ENCODE measurements around the gene TYK2. TPM values are rescaled to one million over a fixed set of nuclear protein-coding genes. Genes with fewer than 3 reads are reported as not detected.
"Not testable (repeated sequence)": the region's sequence is repeated elsewhere in the genome, so short reads cannot be mapped to it uniquely, and the experiment has no call there.

Gene TYK2
- polyA plus RNA-seq, 1 donor (not counting 4 experiments of a cell fraction or from before 2014, with no cell fraction given), result 32.6 TPM

- Histone ChIP-seq H3K4me3 (ENCODE audit: control insufficient read depth in 2 of 3, extremely low read depth in 1 of 3, insufficient read depth in 2 of 3, low read depth in 1 of 3, low read length in 3 of 3) (no peak overlapping the region), H3K27me3 (ENCODE audit: control insufficient read depth, extremely low read depth, insufficient read depth, low read length) (peaks cover 6% of the 10 kb centered on the region), H3K4me1 (ENCODE audit: control insufficient read depth, extremely low read depth, insufficient read depth, low read length) (peaks cover 25% of the 10 kb centered on the region), H3K36me3 (ENCODE audit: control insufficient read depth in 2 of 2, extremely low read depth in 1 of 2, insufficient read depth in 2 of 2, low read length in 2 of 2) (peaks cover 21 to 30% of the 10 kb centered on the region in 2 experiments), H2AFZ (ENCODE audit: control insufficient read depth, low read length) (no peak overlapping the region), H3K79me2 (ENCODE audit: control insufficient read depth, insufficient read depth, low read length) (peaks cover 75% of the 10 kb centered on the region), H3K9me3 (ENCODE audit: control insufficient read depth, low read depth, low read length) (no peaks in the 10 kb centered on the region), H3K9me1 (ENCODE audit: control insufficient read depth, extremely low read depth, insufficient read depth, low read length) (no peaks in the 10 kb centered on the region), H3K9ac (ENCODE audit: control insufficient read depth, extremely low read depth, insufficient read depth, low read length) (no peak overlapping the region), H4K20me1 (ENCODE audit: control insufficient read depth, extremely low read depth, insufficient read depth, low read length) (peaks cover 23% of the 10 kb centered on the region), H3K4me2 (ENCODE audit: control insufficient read depth, extremely low read depth, insufficient read depth, low read depth, low read length) (no peak overlapping the region), H3K27ac (ENCODE audit: control insufficient read depth, insufficient read depth, low read length) (no peak overlapping the region)
- TF ChIP-seq EZH2 (IDR thresholded peaks at IDR 0.05; ENCODE audit: low read length), result no peak
- TF ChIP-seq CTCF (optimal IDR thresholded peaks at IDR 0.05 in 1 of 3, IDR thresholded peaks at IDR 0.05 in 1 of 3, conservative IDR thresholded peaks at IDR 0.05 in 1 of 3; ENCODE audit: extremely low read depth in 1 of 3, insufficient read depth in 2 of 3, low read length in 3 of 3), result no peak
- DNase-seq (ENCODE audit: low read depth, low spot score) (no peak), FAIRE-seq (no peak)
- dilution Hi-C loops (cut with MboI; ENCODE audit: extremely low pct_ligation_motif_present, low sequenced_read_pairs), result no loop called here
Measured at GRCh38 chr19:10399878-10400277, 19.5 kb upstream of the TYK2 start.

GRCh38 chr19:10399340-10399739 lies 19.0 kb upstream of the TYK2 start:
- H3K27ac ChIP-seq (ENCODE audit: control insufficient read depth, insufficient read depth, low read length); H3K9me1 ChIP-seq (ENCODE audit: control insufficient read depth, extremely low read depth, insufficient read depth, low read length); H3K4me2 ChIP-seq (ENCODE audit: control insufficient read depth, extremely low read depth, insufficient read depth, low read depth, low read length); H2AFZ ChIP-seq (ENCODE audit: control insufficient read depth, low read length); H3K9me3 ChIP-seq (ENCODE audit: control insufficient read depth, low read depth, low read length); H3K4me3 ChIP-seq (ENCODE audit: control insufficient read depth in 2 of 3, extremely low read depth in 1 of 3, insufficient read depth in 2 of 3, low read depth in 1 of 3, low read length in 3 of 3); dilution Hi-C loops (cut with MboI; ENCODE audit: extremely low pct_ligation_motif_present, low sequenced_read_pairs); H3K9ac ChIP-seq (ENCODE audit: control insufficient read depth, extremely low read depth, insufficient read depth, low read length); DNase-seq (ENCODE audit: low read depth, low spot score); FAIRE-seq; H3K27me3 ChIP-seq (ENCODE audit: control insufficient read depth, extremely low read depth, insufficient read depth, low read length): not testable (repeated sequence)
- Histone ChIP-seq H3K36me3 (ENCODE audit: control insufficient read depth in 2 of 2, extremely low read depth in 1 of 2, insufficient read depth in 2 of 2, low read length in 2 of 2) (peaks cover 23 to 32% of the 10 kb centered on the region in 2 experiments), H3K4me1 (ENCODE audit: control insufficient read depth, extremely low read depth, insufficient read depth, low read length) (peaks cover 21% of the 10 kb centered on the region), H4K20me1 (ENCODE audit: control insufficient read depth, extremely low read depth, insufficient read depth, low read length) (peaks cover 23% of the 10 kb centered on the region), H3K79me2 (ENCODE audit: control insufficient read depth, insufficient read depth, low read length) (peaks cover 75% of the 10 kb centered on the region)

- H3K9me3 ChIP-seq (ENCODE audit: control insufficient read depth, low read depth, low read length), result no peaks in the 10 kb centered on the region
- TF ChIP-seq CTCF (optimal IDR thresholded peaks at IDR 0.05 in 1 of 3, IDR thresholded peaks at IDR 0.05 in 1 of 3, conservative IDR thresholded peaks at IDR 0.05 in 1 of 3; ENCODE audit: extremely low read depth in 1 of 3, insufficient read depth in 2 of 3, low read length in 3 of 3), result no peak
- TF ChIP-seq EZH2 (IDR thresholded peaks at IDR 0.05; ENCODE audit: low read length), result no peak
- dilution Hi-C loops (cut with MboI; ENCODE audit: extremely low pct_ligation_motif_present, low sequenced_read_pairs), result no loop called here
- H3K4me3 ChIP-seq (ENCODE audit: control insufficient read depth in 2 of 3, extremely low read depth in 1 of 3, insufficient read depth in 2 of 3, low read depth in 1 of 3, low read length in 3 of 3), result no peak overlapping the region
- H4K20me1 ChIP-seq (ENCODE audit: control insufficient read depth, extremely low read depth, insufficient read depth, low read length), result peaks cover 23% of the 10 kb centered on the region
- no peak overlapping the region for H2AFZ ChIP-seq (ENCODE audit: control insufficient read depth, low read length)
- no peak overlapping the region for H3K9ac ChIP-seq (ENCODE audit: control insufficient read depth, extremely low read depth, insufficient read depth, low read length)
- H3K4me1 ChIP-seq (ENCODE audit: control insufficient read depth, extremely low read depth, insufficient read depth, low read length), result peaks cover 17% of the 10 kb centered on the region
- no peak overlapping the region for H3K27ac ChIP-seq (ENCODE audit: control insufficient read depth, insufficient read depth, low read length)
- peaks cover 75% of the 10 kb centered on the region for H3K79me2 ChIP-seq (ENCODE audit: control insufficient read depth, insufficient read depth, low read length)
- peaks cover 23 to 35% of the 10 kb centered on the region in 2 experiments for H3K36me3 ChIP-seq (ENCODE audit: control insufficient read depth in 2 of 2, extremely low read depth in 1 of 2, insufficient read depth in 2 of 2, low read length in 2 of 2)
- H3K9me1 ChIP-seq (ENCODE audit: control insufficient read depth, extremely low read depth, insufficient read depth, low read length), result no peaks in the 10 kb centered on the region
- FAIRE-seq (no peak), DNase-seq (ENCODE audit: low read depth, low spot score) (no peak)
- no peaks in the 10 kb centered on the region for H3K27me3 ChIP-seq (ENCODE audit: control insufficient read depth, extremely low read depth, insufficient read depth, low read length)
- no peak overlapping the region for H3K4me2 ChIP-seq (ENCODE audit: control insufficient read depth, extremely low read depth, insufficient read depth, low read depth, low read length)
Measured at GRCh38 chr19:10398819-10399218, 18.4 kb upstream of the TYK2 start.

Data from keratinocyte (primary cell).